GM23338 (cell line): Measurements from ENCODE around the gene PLEKHG2. TPM values are rescaled to one million over a fixed set of nuclear protein-coding genes. Genes with fewer than 3 reads are reported as not detected.

ENCODE experiments used
- ATAC-seq: fragments of 200-7000 bp; cut with Tn5 transposase; 3 replicates; pipeline ENCODE4 v1.9.1; 2020
- DNase-seq: peaks from one replicate; pipeline ENCODE4 v3.0.0-alpha.2; 2015; ENCODE audit warnings: low spot score
- H2AFZ ChIP-seq: fragments of 200-600 bp; sonication (generic); 2 replicates; pipeline ENCODE4 v1.8.0; 2016; ENCODE audit warnings: antibody characterized with exemption, mild to moderate bottlenecking, moderate library complexity
- H3F3A ChIP-seq: fragments of 200-600 bp; sonication (generic); replicated peaks from 2 replicates; pipeline ENCODE4 v1.8.0; 2017; ENCODE audit warnings: antibody characterized with exemption, mixed run types, low read depth
- H3K27ac ChIP-seq: fragments of 200-600 bp; sonication (generic); 2 replicates; pipeline ENCODE4 v1.6.1; 2016; ENCODE audit warnings: low read depth
- H3K27me3 ChIP-seq: fragments of 200-600 bp; sonication (generic); 2 replicates; pipeline ENCODE4 v1.8.0; 2016; ENCODE audit warnings: mild to moderate bottlenecking, mixed run types, moderate library complexity; ENCODE audit not compliant: insufficient read depth
- H3K36me3 ChIP-seq: fragments of 200-600 bp; sonication (generic); 2 replicates; pipeline ENCODE4 v1.8.0; 2016; ENCODE audit warnings: mild to moderate bottlenecking; ENCODE audit not compliant: insufficient read depth
- H3K4me1 ChIP-seq: fragments of 200-600 bp; sonication (generic); 2 replicates; pipeline ENCODE4 v1.8.0; 2016; ENCODE audit warnings: mild to moderate bottlenecking, moderate library complexity; ENCODE audit not compliant: insufficient read depth
- H3K4me2 ChIP-seq: fragments of 200-600 bp; sonication (generic); 2 replicates; pipeline ENCODE4 v1.7.1; 2017; ENCODE audit warnings: mixed run types
- H3K4me3 ChIP-seq: fragments of 200-600 bp; sonication (generic); 2 replicates; pipeline ENCODE4 v1.6.1; 2016; ENCODE audit warnings: mixed run types
- H3K79me2 ChIP-seq: fragments of 200-600 bp; sonication (generic); replicated peaks from 2 replicates; pipeline ENCODE4 v1.8.0; 2017; ENCODE audit warnings: mild to moderate bottlenecking; ENCODE audit not compliant: insufficient read depth
- H3K9me2 ChIP-seq: fragments of 200-600 bp; sonication (generic); 2 replicates; pipeline ENCODE4 v1.8.0; 2017; ENCODE audit not compliant: insufficient read depth
- H4K20me1 ChIP-seq: fragments of 200-600 bp; sonication (generic); replicated peaks from 2 replicates; pipeline ENCODE4 v1.8.0; 2017; ENCODE audit warnings: mild to moderate bottlenecking; ENCODE audit not compliant: insufficient read depth
- H3K27ac Mint-ChIP-seq: 2 replicates; pipeline ENCODE4 v1.8.0; 2020; ENCODE audit warnings: inconsistent platforms, mild to moderate bottlenecking, moderate library complexity, mixed read lengths
- H3K27me3 Mint-ChIP-seq: 3 replicates; pipeline ENCODE4 v1.8.0; 2022; ENCODE audit warnings: low read depth, mild to moderate bottlenecking, moderate library complexity, mixed read lengths, inconsistent platforms; ENCODE audit not compliant: insufficient read depth, poor library complexity
- H3K36me3 Mint-ChIP-seq: 3 replicates; pipeline ENCODE4 v1.8.0; 2021; ENCODE audit warnings: low read depth, mild to moderate bottlenecking, inconsistent platforms, moderate library complexity, mixed read lengths
- H3K4me1 Mint-ChIP-seq: 3 replicates; pipeline ENCODE4 v1.8.0; 2020; ENCODE audit warnings: mild to moderate bottlenecking, inconsistent platforms, mixed read lengths
- H3K4me3 Mint-ChIP-seq: 3 replicates; pipeline ENCODE4 v1.8.0; 2021; ENCODE audit warnings: moderate library complexity, mild to moderate bottlenecking, inconsistent platforms, mixed read lengths
- H3K9me3 Mint-ChIP-seq: 3 replicates; pipeline ENCODE4 v1.8.0; 2020; ENCODE audit warnings: moderate library complexity, mild to moderate bottlenecking, inconsistent platforms, mixed read lengths
- CREB1 ChIP-seq: fragments of 250-450 bp; sonication (Bioruptor Pico); IDR thresholded peaks from 2 replicates; pipeline ENCODE4 v1.5.0; 2020; ENCODE audit warnings: low read depth, mild to moderate bottlenecking, moderate library complexity
- CTCF ChIP-seq, 2 experiments: fragments of 200-600 bp in 1 of 2; sonication (generic) in 1 of 2; conservative IDR thresholded peaks; 2 replicates each; pipeline versions ENCODE4 v1.5.1 to v1.6.1; 2016 to 2017; ENCODE audit warnings: antibody characterized with exemption in 2 of 2, low read depth in 2 of 2, mild to moderate bottlenecking in 2 of 2, moderate library complexity in 1 of 2
- ETS1 ChIP-seq: IDR thresholded peaks from 2 replicates; pipeline ENCODE4 v1.6.1; 2016; ENCODE audit warnings: antibody characterized with exemption
- EZH2phosphoT487 ChIP-seq: fragments of 200-600 bp; sonication (generic); IDR thresholded peaks from one replicate; pipeline ENCODE4 v1.8.1; 2018; ENCODE audit warnings: antibody characterized with exemption; ENCODE audit not compliant: unreplicated experiment
- JUNB ChIP-seq: IDR thresholded peaks from one replicate; pipeline ENCODE4 v1.6.1; 2016; ENCODE audit warnings: antibody characterized with exemption; ENCODE audit not compliant: unreplicated experiment
- NANOG ChIP-seq: IDR thresholded peaks from 2 replicates; pipeline ENCODE4 v1.6.1; 2016; ENCODE audit warnings: antibody characterized with exemption, borderline replicate concordance
- POLR2AphosphoS5 ChIP-seq: IDR thresholded peaks from 2 replicates; pipeline ENCODE4 v1.6.1; 2016; ENCODE audit warnings: antibody characterized with exemption, low read depth
- polyA plus RNA-seq: library from polyadenylated mRNA; unstranded; fragments of >200 nt; fragmentation: Nextera tagmentation; extraction: Ambion mirVana; gene quantifications from 2 replicates; pipeline ENCODE4 v1.2.1, GENCODE V29; 2016
- total RNA-seq: library from RNA; depleted of rRNA; stranded (reverse); fragments of >200 nt; shearing (Covaris generic); gene quantifications from 2 replicates; pipeline ENCODE4 v1.2.3, GENCODE V29; 2014

PLEKHG2 gene
- total and polyA plus RNA-seq, 2 experiments from 2014 or later: 15.5 to 41.3 TPM

GRCh38 chr19:39413272-39413910 lies 922 bp downstream of the PLEKHG2 start:
- no peak; the same call in 1 of the 2 replicates for TF ChIP-seq POLR2AphosphoS5
- no peak for TF ChIP-seq CREB1 (CRISPR knock-in tag)
- no peak for TF ChIP-seq NANOG
- no peak for TF ChIP-seq JUNB
- peak; percentile 27; the same call in 1 of the 2 replicates for TF ChIP-seq ETS1
- no peak for TF ChIP-seq CTCF (conservative IDR thresholded peaks at IDR 0.05; ENCODE audit: low read depth in 2 of 2)
- ATAC-seq (peak; percentile 6), DNase-seq (peak; percentile 74)
- H3K27me3 ChIP-seq: no peaks in the 10 kb centered on the region
- peak overlapping the region; percentile 100 for H3K27ac ChIP-seq
- peaks cover 22% of the 10 kb centered on the region for H3K79me2 ChIP-seq
- H2AFZ ChIP-seq: no peak overlapping the region; the same call in 1 of the 2 replicates
- H3F3A ChIP-seq: peaks cover 36% of the 10 kb centered on the region
- peaks cover 18% of the 10 kb centered on the region; the same call in 1 of the 2 replicates for H4K20me1 ChIP-seq
- no peaks in the 10 kb centered on the region for H3K9me2 ChIP-seq
- peak overlapping the region; percentile 100 for H3K4me2 ChIP-seq
- H3K36me3 Mint-ChIP-seq: peaks cover 36% of the 10 kb centered on the region
- peaks cover 32% of the 10 kb centered on the region for H3K27me3 Mint-ChIP-seq
- H3K4me1 ChIP-seq: peaks cover 33% of the 10 kb centered on the region
- H3K27ac Mint-ChIP-seq: peak overlapping the region; percentile 93
- H3K4me3 ChIP-seq: peak overlapping the region; percentile 100
- H3K4me3 Mint-ChIP-seq: peak overlapping the region; percentile 94
- H3K9me3 Mint-ChIP-seq: peaks cover 4% of the 10 kb centered on the region; the same call in 2 of the 3 replicates
- H3K36me3 ChIP-seq: peaks cover 2% of the 10 kb centered on the region; the same call in 1 of the 2 replicates
- H3K4me1 Mint-ChIP-seq: peaks cover 41% of the 10 kb centered on the region

GRCh38 chr19:39413911-39414608 lies 1.6 kb downstream of the PLEKHG2 start:
- Mint-ChIP-seq H3K4me3 (peak overlapping the region; percentile 94), H3K36me3 (peaks cover 37% of the 10 kb centered on the region), H3K4me1 (peaks cover 35% of the 10 kb centered on the region), H3K9me3 (peaks cover 4% of the 10 kb centered on the region; the same call in 2 of the 3 replicates), H3K27me3 (peaks cover 29% of the 10 kb centered on the region), H3K27ac (peak overlapping the region; percentile 87)
- H3K9me2 ChIP-seq: no peaks in the 10 kb centered on the region
- peaks cover 27% of the 10 kb centered on the region for H3K4me1 ChIP-seq
- peaks cover 18% of the 10 kb centered on the region; the same call in 1 of the 2 replicates for H4K20me1 ChIP-seq
- H3K4me3 ChIP-seq: peak overlapping the region; percentile 100
- H3K36me3 ChIP-seq: peaks cover 9% of the 10 kb centered on the region; the same call in 1 of the 2 replicates
- H3K4me2 ChIP-seq: peak overlapping the region; percentile 100
- DNase-seq (peak; percentile 49), ATAC-seq (no peak)
- no peak for TF ChIP-seq EZH2phosphoT487
- peak; percentile 29 to 49; a peak in 3 of 4 replicates for TF ChIP-seq CTCF (conservative IDR thresholded peaks at IDR 0.05; ENCODE audit: low read depth in 2 of 2)
- no peak overlapping the region; the same call in 1 of the 2 replicates for H2AFZ ChIP-seq
- no peaks in the 10 kb centered on the region for H3K27me3 ChIP-seq
- peak overlapping the region; percentile 81; the same call in 1 of the 2 replicates for H3K27ac ChIP-seq
- peaks cover 33% of the 10 kb centered on the region for H3F3A ChIP-seq
- H3K79me2 ChIP-seq: peaks cover 15% of the 10 kb centered on the region
